HEK293T (cell line): Measurements from ENCODE around the gene AIF1.
A peak's percentile ranks its signal among the peaks of the same experiment; 100 is the strongest.

Source experiments
- CTCF ChIA-PET: fragments of 350-600 bp; formaldehyde crosslinking; extraction: SDS; loops from one replicate; lab custom pipeline; 2021; ENCODE audit warnings: antibody characterized with exemption, inconsistent platforms; lab: Yijun Ruan, JAX
- POLR2A ChIA-PET: fragments of 350-600 bp; formaldehyde crosslinking; extraction: SDS; loops from one replicate; lab custom pipeline; 2020; ENCODE audit warnings: antibody characterized with exemption, inconsistent platforms; lab: Yijun Ruan, JAX
- DNase-seq: peaks from one replicate; pipeline ENCODE4 v3.0.0; 2012; ENCODE audit warnings: mixed read lengths; ENCODE audit errors: extremely low spot score
- ARNT ChIP-seq: fragments of 450-650 bp; IDR thresholded peaks from 2 replicates; pipeline ENCODE4 v1.6.1; 2017; ENCODE audit warnings: mild to moderate bottlenecking
- BHLHE40 ChIP-seq: fragments of 450-650 bp; IDR thresholded peaks from 2 replicates; pipeline ENCODE4 v1.6.1; 2016; ENCODE audit warnings: mild to moderate bottlenecking, moderate library complexity, borderline replicate concordance
- CTBP1 ChIP-seq: fragments of 450-650 bp; IDR thresholded peaks from 2 replicates; pipeline ENCODE4 v1.6.1; 2016; ENCODE audit warnings: borderline replicate concordance
- ELF4 ChIP-seq: fragments of 450-650 bp; IDR thresholded peaks from 2 replicates; pipeline ENCODE4 v1.6.1; 2017; ENCODE audit warnings: antibody characterized with exemption
- FOXA1 ChIP-seq: fragments of 450-650 bp; IDR thresholded peaks from 2 replicates; pipeline ENCODE4 v1.6.1; 2016; ENCODE audit warnings: mild to moderate bottlenecking
- FOXK2 ChIP-seq: fragments of 450-650 bp; IDR thresholded peaks from 2 replicates; pipeline ENCODE4 v1.6.1; 2016; ENCODE audit warnings: mild to moderate bottlenecking
- FOXM1 ChIP-seq: fragments of 450-650 bp; IDR thresholded peaks from 2 replicates; pipeline ENCODE4 v1.6.1; 2017; ENCODE audit warnings: mild to moderate bottlenecking, borderline replicate concordance
- HDGF ChIP-seq: fragments of 450-650 bp; IDR thresholded peaks from 2 replicates; pipeline ENCODE4 v1.6.1; 2017; ENCODE audit warnings: antibody characterized with exemption, borderline replicate concordance
- L3MBTL2 ChIP-seq: fragments of 450-650 bp; conservative IDR thresholded peaks from 2 replicates; pipeline ENCODE4 v1.6.1; 2016; ENCODE audit warnings: mild to moderate bottlenecking
- LEF1 ChIP-seq: fragments of 450-650 bp; IDR thresholded peaks from 2 replicates; pipeline ENCODE4 v1.6.1; 2017; ENCODE audit warnings: mild to moderate bottlenecking, borderline replicate concordance
- NFRKB ChIP-seq: fragments of 450-650 bp; IDR thresholded peaks from 2 replicates; pipeline ENCODE4 v1.6.1; 2016; ENCODE audit warnings: mild to moderate bottlenecking, moderate library complexity
- SP1 ChIP-seq: fragments of 450-650 bp; IDR thresholded peaks from 2 replicates; pipeline ENCODE4 v1.6.1; 2017
- SUZ12 ChIP-seq: fragments of 450-650 bp; IDR thresholded peaks from 2 replicates; pipeline ENCODE4 v1.6.1; 2016; ENCODE audit warnings: mild to moderate bottlenecking
- TARDBP ChIP-seq: fragments of 450-650 bp; IDR thresholded peaks from 2 replicates; pipeline ENCODE4 v1.6.1; 2016
- ZNF384 ChIP-seq: fragments of 450-650 bp; IDR thresholded peaks from 2 replicates; pipeline ENCODE4 v1.6.1; 2016
- TF ChIP-seq, protein P1 (sequence below): fragments of 450-650 bp; IDR thresholded peaks from 2 replicates; pipeline ENCODE4 v1.6.1; 2016

The AIF1 gene

DNA sequence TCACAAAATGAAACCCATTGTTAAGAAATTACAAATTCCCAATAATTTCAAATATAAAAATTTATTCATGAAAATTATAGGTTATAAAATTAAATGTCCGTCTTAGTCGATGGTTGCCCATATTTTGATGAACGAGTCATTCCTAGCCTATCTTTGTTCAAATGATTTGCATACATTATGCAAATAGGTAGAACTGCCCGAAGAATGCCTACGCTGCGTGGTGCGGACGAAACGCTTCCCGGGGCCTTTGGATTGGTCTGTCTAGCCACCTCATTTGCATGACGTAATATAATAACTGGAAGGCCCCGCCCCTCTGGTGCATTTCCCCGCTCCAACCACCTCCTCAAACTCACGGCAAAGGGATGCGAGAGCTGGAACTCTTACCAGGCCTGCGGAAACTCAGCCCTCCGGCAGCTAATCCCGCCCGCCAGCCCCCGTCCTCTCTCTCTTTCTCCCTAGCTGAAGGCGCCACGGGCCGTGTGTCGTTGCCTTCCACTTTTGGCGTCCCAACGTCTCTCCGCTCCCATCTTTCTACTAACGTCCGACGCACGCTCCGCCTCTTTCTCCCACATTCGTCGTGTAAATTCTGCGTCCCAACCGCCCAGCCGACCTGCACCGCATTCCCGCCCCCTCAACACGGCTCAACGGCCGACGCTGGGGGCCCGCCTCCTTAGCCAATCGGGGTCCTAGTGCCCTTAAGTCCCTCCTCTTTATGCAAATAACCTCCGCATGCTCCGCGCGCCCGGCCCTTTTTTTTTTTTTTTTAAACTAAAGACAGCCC is 5.0 kb downstream of the AIF1 start:
- TF ChIP-seq ZNF384: peak; percentile 97
- TF ChIP-seq BHLHE40: no peak
- peak; percentile 99 for TF ChIP-seq L3MBTL2
- TF ChIP-seq CTBP1: no peak
- TF ChIP-seq FOXK2: no peak
- no peak for TF ChIP-seq SP1
- no peak for TF ChIP-seq TARDBP
- TF ChIP-seq FOXA1: no peak
- no peak for TF ChIP-seq NFRKB
- POLR2A ChIA-PET: interaction anchor here (1.0 to 3.3 kb wide), 3 partner anchors 33 to 79 kb away, joined by 5 to 24 read pairs (median 6); partner anchors contain the start of genes BAG6, C6orf47 and DDX39B
- CTCF ChIA-PET: no interaction called here

DNA sequence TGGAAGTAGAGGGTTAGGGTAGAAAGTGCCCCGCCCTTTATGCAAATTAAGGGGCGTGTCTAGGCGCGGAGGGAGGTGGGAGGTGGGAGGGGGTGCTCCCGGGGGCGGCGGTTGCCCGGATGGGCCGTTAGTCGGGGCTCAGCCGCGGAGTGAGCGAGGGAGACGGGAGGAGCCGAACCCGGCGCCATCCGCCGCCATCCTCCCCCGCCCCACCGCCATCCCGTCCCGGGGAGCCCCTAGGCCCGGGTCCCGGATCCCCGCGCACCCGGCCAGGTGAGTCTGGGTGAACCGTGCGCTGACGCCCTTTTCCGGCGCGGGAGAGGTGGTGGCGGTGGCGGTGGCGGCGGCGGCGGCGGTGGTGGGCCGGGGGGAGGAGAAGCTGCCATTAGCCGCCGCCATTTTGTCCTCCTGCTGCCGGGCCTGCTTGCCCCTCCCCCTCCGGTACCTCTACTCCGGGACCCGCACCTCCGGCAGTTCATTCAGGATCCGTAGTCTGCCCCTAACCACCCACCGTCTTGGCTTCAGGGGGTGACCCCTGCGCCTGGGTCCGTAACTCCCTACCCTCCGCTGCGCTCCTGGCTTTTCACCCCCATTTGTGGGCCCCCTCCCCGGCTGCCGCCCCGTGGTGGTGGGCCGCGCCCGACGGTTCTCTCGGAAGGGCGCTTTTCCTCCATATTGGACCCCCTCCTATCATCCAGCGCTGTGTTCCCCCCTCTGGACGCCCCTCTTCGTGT is 5.7 kb downstream of the AIF1 start, which contains the start of gene PRRC2A:
PRRC2A (plus strand) TSS at position 130 of the 734 bp plus-strand sequence. CDS start 2,075 bp downstream, outside the sequence.
- CTCF ChIA-PET: interaction anchor here (1.1 kb wide), 1 partner anchor 22 kb away, joined by 3 read pairs; no protein-coding TSS in a partner anchor
- TF ChIP-seq FOXM1 (no peak), SUZ12 (no peak), SP1 (no peak), TARDBP (no peak), NFRKB (peak; percentile 91)
- POLR2A ChIA-PET: interaction anchor here (1.0 to 3.3 kb wide), 9 partner anchors 15 to 117 kb away, joined by 3 to 24 read pairs (median 8); partner anchors contain the start of genes ATP6V1G2, BAG6, C6orf47 and CSNK2B
- DNase-seq: peak; percentile 74

More for the DNA sequence above, 5.0 kb downstream of the AIF1 start:
- peak; percentile 98 for DNase-seq

DNA sequence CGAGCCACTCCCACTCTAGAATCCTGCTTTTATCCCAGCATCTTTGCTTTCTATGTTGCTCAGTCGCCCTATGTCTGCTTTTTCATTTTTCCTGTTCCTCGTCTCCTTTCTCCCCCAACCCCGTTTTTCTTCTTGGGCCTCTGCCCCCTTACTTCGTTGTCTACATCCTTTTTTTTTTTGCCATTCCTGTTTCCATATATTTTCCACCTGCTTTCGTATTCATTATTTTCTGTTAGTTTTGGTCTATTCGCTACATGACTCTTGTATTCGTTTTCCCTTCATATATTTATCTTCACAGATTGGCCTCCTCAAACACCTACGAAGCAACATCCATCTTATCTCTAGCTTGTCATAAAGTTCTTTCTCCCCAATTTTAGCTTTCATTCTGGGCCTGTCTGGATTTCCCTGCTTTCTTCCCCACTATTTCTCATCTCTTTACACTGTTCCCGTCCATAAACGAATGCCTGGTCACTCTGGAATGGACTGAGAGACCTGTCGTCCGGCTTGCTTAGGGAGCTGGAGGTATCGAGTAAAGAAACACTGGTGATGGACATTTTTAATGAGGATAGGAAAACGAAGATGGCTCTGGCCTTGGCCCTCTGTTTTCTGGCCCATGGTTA is 6.4 kb downstream of the AIF1 start:
- ChIA-PET CTCF (interaction anchor here (1.1 kb wide), 2 partner anchors 23 to 39 kb away, joined by 3 to 4 read pairs; partner anchors contain the start of gene C6orf47), POLR2A (interaction anchor here (1.2 to 3.3 kb wide), 10 partner anchors 15 to 116 kb away, joined by 3 to 24 read pairs (median 8); partner anchors contain the start of genes ATP6V1G2, BAG6, C6orf47 and CSNK2B)
- DNase-seq: no peak
- TF ChIP-seq FOXM1: no peak
- TF ChIP-seq HDGF: no peak
- TF ChIP-seq, protein P1, sequence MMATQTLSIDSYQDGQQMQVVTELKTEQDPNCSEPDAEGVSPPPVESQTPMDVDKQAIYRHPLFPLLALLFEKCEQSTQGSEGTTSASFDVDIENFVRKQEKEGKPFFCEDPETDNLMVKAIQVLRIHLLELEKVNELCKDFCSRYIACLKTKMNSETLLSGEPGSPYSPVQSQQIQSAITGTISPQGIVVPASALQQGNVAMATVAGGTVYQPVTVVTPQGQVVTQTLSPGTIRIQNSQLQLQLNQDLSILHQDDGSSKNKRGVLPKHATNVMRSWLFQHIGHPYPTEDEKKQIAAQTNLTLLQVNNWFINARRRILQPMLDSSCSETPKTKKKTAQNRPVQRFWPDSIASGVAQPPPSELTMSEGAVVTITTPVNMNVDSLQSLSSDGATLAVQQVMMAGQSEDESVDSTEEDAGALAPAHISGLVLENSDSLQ: no peak
- TF ChIP-seq FOXK2: no peak
- TF ChIP-seq CTBP1: no peak

DNA sequence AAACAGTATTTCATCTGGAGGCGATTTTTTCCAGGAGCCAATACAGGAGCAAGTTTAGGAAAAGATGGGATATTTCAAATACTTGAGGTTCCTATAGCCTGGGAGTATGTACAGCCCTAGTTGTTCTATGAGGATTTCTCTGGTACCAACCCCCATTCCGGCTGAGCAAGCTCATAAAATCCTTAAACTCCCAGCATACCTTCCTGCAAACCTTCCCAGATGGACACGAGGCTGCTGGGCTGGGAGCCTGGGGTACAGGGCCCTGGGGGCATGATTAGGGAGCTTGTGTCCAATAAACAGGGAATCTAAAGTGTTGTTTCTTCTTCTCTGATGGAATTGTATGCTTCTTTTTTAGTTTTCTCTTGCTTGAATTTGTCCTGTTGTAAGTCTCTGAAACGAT is 7.0 kb downstream of the AIF1 start:
- TF ChIP-seq L3MBTL2: no peak
- TF ChIP-seq CTBP1: no peak
- TF ChIP-seq TARDBP: no peak
- TF ChIP-seq LEF1: no peak
- TF ChIP-seq ZNF384: no peak
- no peak for DNase-seq
- POLR2A ChIA-PET: interaction anchor here (0.8 to 3.3 kb wide), 13 partner anchors 11 to 185 kb away, joined by 3 to 24 read pairs (median 6); partner anchors contain the start of genes ATP6V1G2, BAG6, C6orf47 and CSNK2B
- CTCF ChIA-PET: interaction anchor here (1.1 kb wide), 2 partner anchors 24 to 39 kb away, joined by 3 to 4 read pairs; partner anchors contain the start of gene C6orf47

DNA sequence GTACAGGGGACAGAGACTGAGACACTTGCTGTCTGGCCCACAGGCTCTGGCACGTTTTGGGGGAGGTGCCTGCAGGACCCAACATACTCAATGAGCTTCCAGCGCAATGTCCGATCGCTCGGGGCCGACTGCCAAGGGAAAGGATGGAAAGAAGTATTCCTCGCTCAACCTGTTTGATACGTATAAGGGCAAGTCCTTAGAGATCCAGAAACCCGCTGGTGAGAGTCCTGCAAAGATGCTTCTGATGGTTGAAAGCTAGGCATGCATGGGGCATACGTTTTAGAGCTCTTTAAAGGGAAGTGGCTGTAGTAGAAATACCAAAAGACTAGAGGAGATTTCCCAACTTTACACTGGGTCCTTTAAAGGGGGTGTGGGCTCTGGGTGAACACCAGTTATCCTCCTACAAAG is 7.7 kb downstream of the AIF1 start:
- POLR2A ChIA-PET: interaction anchor here (0.8 to 3.3 kb wide), 10 partner anchors 10 to 184 kb away, joined by 3 to 24 read pairs (median 7); partner anchors contain the start of genes ATP6V1G2, BAG6, C6orf47 and DDX39B
- TF ChIP-seq L3MBTL2: no peak
- TF ChIP-seq LEF1: no peak
- TF ChIP-seq SUZ12: no peak
- no peak for TF ChIP-seq ARNT
- TF ChIP-seq FOXA1: no peak
- TF ChIP-seq BHLHE40: no peak
- no peak for TF ChIP-seq HDGF
- no peak for TF ChIP-seq FOXM1
- TF ChIP-seq NFRKB: no peak
- no peak for TF ChIP-seq CTBP1
- TF ChIP-seq, protein P1: no peak
- no peak for TF ChIP-seq FOXK2
- CTCF ChIA-PET: interaction anchor here (0.7 to 1.1 kb wide), 2 partner anchors 38 to 76 kb away, joined by 3 to 4 read pairs; partner anchors contain the start of genes ATP6V1G2 and C6orf47
- no peak for DNase-seq

DNA sequence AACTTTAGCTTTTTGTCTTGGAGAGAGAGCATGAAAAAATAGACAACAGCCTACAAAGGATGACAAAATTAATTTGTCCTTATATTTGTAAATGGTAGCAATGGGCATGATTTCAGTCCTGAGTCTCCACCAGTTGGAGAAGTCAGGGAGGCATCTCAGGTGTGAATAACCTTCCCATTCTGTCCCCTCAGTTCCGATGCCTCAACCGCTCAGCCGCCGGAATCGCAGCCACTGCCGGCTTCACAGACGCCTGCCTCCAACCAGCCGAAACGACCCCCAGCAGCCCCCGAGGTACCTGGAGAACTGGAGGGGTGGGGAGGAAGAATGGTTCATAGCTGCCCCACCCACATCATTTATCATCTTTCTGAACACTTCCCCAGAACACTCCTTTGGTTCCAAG is 9.0 kb downstream of the AIF1 start:
- ChIA-PET POLR2A (interaction anchor here (2.3 kb wide), 1 partner anchor 14 kb away, joined by 6 read pairs; no protein-coding TSS in a partner anchor), CTCF (no interaction called here)
- DNase-seq: no peak
- TF ChIP-seq ARNT: no peak
- TF ChIP-seq ELF4: no peak
- TF ChIP-seq HDGF: no peak
- no peak for TF ChIP-seq NFRKB
- TF ChIP-seq ZNF384: no peak
